Motor neuron (in vitro differentiated cells): ENCODE results near the gene PORCN. TPM values are rescaled to one million over a fixed set of nuclear protein-coding genes. Genes with fewer than 3 reads are reported as not detected.
"Not testable (repeated sequence)": the region's sequence is repeated elsewhere in the genome, so short reads cannot be mapped to it uniquely, and the experiment has no call there.

Experiments
- ATAC-seq, 8 experiments: fragments of 200-7000 bp; cut with Tn5 transposase; replicated peaks in 6 of 8; 2 replicates each; pipeline ENCODE4 v1.8.0; 2021; ENCODE audit warnings: mild to moderate bottlenecking in 8 of 8, moderate library complexity in 8 of 8
- H3K27ac ChIP-seq, 2 donors: fragments of 250-450 bp; sonication (Bioruptor Pico); 2 replicates each; pipeline ENCODE4 v1.9.0; 2021; ENCODE audit warnings: antibody characterized with exemption in 2 of 2, mild to moderate bottlenecking in 2 of 2, moderate library complexity in 1 of 2
- H3K4me1 ChIP-seq, 2 donors: fragments of 250-450 bp; sonication (Bioruptor Pico); replicated peaks in 1 of 2; 2 replicates each; pipeline ENCODE4 v1.6.1; 2021; ENCODE audit warnings: antibody characterized with exemption in 2 of 2, mild to moderate bottlenecking in 2 of 2, moderate library complexity in 1 of 2
- H3K4me3 ChIP-seq, 5 donors: fragments of 250-450 bp; sonication (Bioruptor Pico); 2 replicates each; pipeline ENCODE4 v1.9.0; 2021; ENCODE audit warnings: antibody characterized with exemption in 5 of 5, mild to moderate bottlenecking in 5 of 5, moderate library complexity in 4 of 5
- WGBS, 10 experiments: fragments of 450-650 bp; shearing (Covaris generic); methylation state at CpG; one replicate each; pipeline ENCODE4 v1.0.0; 2022; 5-methylcytosine and 5-hydroxymethylcytosine counted together
- in situ Hi-C, 9 experiments: fragments of 400-800 bp; cut with MboI; loops; one replicate each; pipeline ENCODE4 v1.15.0; 2021; ENCODE audit warnings: low sequenced_read_pairs in 9 of 9, low pct_unique_long_range_greater_than_20kb in 2 of 9; ENCODE audit not compliant: unreplicated experiment in 9 of 9
- total RNA-seq, 8 experiments: library from RNA; unstranded; fragments of 300-600 nt; gene quantifications; 2 replicates each; pipeline versions ENCODE4 v1.2.3 to v1.2.4, GENCODE V29; 2022

Gene PORCN
- total RNA-seq, 8 experiments from 2014 or later = 7.7 to 19.5 (median 14.2) TPM

DNA sequence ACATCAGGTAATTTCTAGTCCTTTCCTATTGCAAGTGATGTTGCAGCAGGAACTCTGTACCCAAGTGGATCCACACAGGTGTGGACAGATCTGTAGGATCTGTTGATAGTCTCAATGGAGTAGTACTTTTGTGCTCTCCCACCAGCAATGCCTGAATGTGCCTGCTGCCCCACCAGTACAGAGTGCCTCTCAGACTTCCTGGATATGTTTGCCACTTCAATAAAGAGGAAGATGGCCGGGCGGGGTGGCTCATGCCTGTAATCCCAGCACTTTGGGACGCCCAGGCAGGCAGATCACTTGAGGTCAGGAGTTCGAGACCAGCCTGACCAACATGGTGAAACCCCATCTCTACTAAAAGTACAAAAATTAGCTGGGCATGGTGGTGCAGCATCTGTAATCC, 10.7 kb downstream of the PORCN start:
- H3K4me1 ChIP-seq, H3K27ac ChIP-seq, ATAC-seq, in situ Hi-C loops, H3K4me3 ChIP-seq: not testable (repeated sequence)
- 60 to 87% (median 80%) methylated on average over 1 to 3 of the region's 4 CpGs; no CpG with 5 or more reads in 7 of the 10 experiments for WGBS, 10 experiments

DNA sequence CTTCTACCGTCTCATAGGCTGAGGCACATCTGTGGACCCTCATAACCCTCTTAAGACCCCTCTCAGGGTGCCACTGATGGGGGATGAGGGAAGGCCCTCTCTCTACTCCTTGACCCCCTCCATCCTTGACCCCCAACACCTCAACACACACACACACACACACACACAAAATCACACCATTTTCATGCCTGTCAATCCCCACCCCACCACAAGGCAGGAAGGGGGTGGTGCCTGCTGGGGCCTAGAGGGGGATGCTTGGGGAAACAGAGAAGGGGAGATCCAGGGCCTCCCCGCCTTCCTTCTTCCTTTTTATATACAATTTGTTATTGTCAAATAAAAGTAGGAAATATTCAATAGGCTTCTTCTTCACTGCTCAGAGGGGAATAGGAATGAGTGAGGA, 11.7 kb downstream of the PORCN start:
- Histone ChIP-seq H3K4me3 (no peak overlapping the region), H3K4me1 (peaks cover 0 to 5% of the 10 kb centered on the region in 2 donors), H3K27ac (no peak overlapping the region)
- 71% methylated on average over 1 of the region's 2 CpGs; no CpG with 5 or more reads in 9 of the 10 experiments for WGBS, 10 experiments
- no peak for ATAC-seq
- in situ Hi-C loops = no loop called here

DNA sequence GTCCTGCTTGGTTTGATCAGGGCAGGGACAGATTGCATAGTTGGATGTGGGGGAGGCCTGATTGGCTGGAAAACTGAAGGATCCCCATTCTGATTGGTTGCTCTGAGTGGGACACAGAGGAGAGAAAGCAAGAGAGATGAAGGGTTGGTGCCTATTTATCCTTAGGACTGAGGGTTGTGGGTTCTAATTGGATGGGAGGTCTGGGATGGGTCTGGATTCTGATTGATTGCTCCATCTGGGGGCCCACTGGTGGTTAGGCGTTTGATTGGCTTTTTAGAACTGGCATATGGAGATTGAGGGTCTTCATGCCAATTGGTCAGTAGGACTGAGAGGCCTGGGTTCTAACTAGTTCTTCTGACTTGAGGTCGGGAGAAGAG, 12.2 kb downstream of the PORCN start:
- peaks cover 0 to 5% of the 10 kb centered on the region in 2 donors for H3K4me1 ChIP-seq
- H3K27ac ChIP-seq = peak overlapping the region; percentile 68 to 91
- peak overlapping the region; percentile 54 to 85 (median 79) for H3K4me3 ChIP-seq
- peak in 5 of 8 experiments; percentile 7 to 73 (median 66) for ATAC-seq
- 31% methylated on average over 1 of the region's 2 CpGs; no CpG with 5 or more reads in 9 of the 10 experiments for WGBS, 10 experiments
- in situ Hi-C loops = no loop called here

DNA sequence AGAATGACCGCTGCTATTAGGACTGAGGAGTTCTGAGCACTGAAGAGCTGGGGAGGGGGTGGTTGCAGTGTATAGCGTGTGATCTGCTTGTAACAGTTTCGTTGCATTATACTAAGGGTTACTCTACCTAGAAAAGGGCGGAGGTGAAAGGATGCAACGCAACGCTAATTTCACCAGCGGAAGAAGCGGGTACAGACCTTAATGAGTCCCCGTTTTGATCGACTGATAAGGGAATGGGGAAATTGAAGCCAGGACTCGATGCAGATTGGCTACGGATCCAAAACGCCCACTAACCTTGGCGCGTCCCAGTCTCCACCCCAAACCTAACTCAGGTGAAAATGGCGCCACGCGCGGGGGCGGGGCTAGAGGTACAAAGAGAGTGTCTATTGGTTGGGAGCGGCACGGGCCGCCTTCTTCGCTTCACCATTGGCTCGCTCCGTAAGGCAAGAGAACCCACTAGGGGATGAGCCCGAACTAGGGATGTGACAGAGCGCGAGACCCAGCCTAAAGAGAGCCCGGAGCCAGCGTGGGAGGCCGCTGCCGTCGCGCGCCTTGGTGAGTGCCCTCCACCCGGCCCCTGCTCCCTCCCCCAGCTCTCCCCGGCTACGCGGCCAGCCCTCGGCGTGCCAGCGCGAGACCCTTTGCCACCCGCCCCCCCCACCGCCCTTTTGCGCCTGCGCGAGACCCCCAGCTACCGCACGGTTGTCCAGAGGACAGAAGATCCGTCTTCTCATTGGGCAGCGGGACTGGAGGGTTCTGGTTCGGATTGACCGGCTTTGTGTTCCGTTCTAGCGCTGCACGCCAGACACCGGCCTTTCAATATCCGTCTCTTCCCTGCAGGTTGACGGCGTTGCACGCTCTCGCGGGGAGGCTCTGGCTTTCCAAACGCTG, 12.8 kb downstream of the PORCN start, which contains the start of gene EBP:
Gene EBP (plus strand): TSS at position 456 of the 891 bp plus-strand sequence. CDS start 1,964 bp downstream, outside the sequence.
- peak within 1 kb of the TSS; percentile 91 to 92 for H3K27ac ChIP-seq
- H3K4me3 ChIP-seq = peak within 1 kb of the TSS; percentile 54 to 85 (median 79)
- ATAC-seq = peak; percentile 91 to 99 (median 96)
- peaks cover 0 to 5% of the 10 kb centered on the region in 2 donors for H3K4me1 ChIP-seq
- 0 to 22% (median 0%) methylated on average over 1 to 13 of the region's 66 CpGs; no CpG with 5 or more reads in 5 of the 10 experiments for WGBS, 10 experiments
- in situ Hi-C loops = no loop called here

DNA sequence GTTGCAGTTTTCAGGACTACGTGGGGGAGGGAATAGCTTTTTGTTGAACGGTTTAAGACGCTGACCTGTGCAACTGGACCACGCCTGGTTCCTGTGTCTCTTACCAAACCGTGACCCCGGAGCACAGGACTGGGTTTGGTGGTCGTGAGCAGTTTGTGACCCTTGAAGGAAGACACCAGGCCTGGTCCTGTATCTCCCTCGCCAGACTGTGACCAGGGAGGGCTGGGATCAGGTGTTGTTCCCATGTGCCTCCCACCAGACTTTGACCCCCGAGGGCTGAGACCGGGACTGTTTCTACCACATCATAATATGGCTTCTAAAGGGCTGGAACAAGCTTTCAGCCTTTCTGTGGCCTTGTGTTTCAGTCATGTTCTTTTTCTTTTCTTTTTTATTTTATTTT, 13.5 kb downstream of the PORCN start:
- ATAC-seq = no peak
- Histone ChIP-seq H3K27ac (peak overlapping the region; percentile 91 to 92), H3K4me3 (peak overlapping the region; percentile 54 to 85 (median 79)), H3K4me1 (peaks cover 0 to 5% of the 10 kb centered on the region in 2 donors)
- 0 to 7% (median 0%) methylated on average over 2 to 3 of the region's 10 CpGs; no CpG with 5 or more reads in 7 of the 10 experiments for WGBS, 10 experiments
- in situ Hi-C loops = no loop called here

DNA sequence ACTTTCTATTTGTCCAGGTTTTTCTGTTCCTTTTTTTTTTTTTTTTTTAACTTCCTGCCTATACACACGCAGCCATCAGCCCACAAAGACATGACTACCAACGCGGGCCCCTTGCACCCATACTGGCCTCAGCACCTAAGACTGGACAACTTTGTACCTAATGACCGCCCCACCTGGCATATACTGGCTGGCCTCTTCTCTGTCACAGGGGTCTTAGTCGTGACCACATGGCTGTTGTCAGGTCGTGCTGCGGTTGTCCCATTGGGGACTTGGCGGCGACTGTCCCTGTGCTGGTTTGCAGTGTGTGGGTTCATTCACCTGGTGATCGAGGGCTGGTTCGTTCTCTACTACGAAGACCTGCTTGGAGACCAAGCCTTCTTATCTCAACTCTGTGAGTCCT, 14.9 kb downstream of the PORCN start:
- in situ Hi-C loops = no loop called here
- WGBS, 10 experiments = 54 to 100% (median 88%) methylated on average over 2 to 5 of the region's 12 CpGs; no CpG with 5 or more reads in 6 of the 10 experiments
- ATAC-seq = no peak

DNA sequence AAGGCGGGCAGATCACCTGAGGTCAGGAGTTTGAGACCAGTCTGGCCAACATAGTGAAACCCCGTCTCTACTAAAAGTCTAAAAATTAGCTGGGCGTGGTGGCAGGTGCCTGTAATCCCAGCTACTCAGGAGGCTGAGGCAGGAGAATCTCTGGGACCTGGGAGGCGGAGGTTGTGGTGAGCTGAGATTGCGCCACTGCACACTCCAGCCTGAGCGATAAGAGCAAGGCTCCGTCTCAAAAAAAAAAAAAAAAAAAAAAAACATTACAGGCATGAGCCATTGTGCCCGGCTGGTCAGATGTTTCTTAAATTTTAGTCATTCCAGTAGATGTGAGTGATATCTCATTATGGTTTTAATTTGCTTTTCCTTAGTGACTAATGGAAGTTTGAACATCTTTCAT, 17.1 kb downstream of the PORCN start:
- H3K4me3 ChIP-seq, H3K27ac ChIP-seq, in situ Hi-C loops, ATAC-seq, H3K4me1 ChIP-seq: not testable (repeated sequence)
- WGBS, 10 experiments = 43 to 100% (median 67%) methylated on average over 1 to 7 of the region's 8 CpGs; no CpG with 5 or more reads in 5 of the 10 experiments

More for the DNA sequence above, 14.9 kb downstream of the PORCN start:
- H3K27ac ChIP-seq = no peak overlapping the region
- no peak overlapping the region for H3K4me3 ChIP-seq
- peaks cover 0 to 5% of the 10 kb centered on the region in 2 donors for H3K4me1 ChIP-seq

DNA sequence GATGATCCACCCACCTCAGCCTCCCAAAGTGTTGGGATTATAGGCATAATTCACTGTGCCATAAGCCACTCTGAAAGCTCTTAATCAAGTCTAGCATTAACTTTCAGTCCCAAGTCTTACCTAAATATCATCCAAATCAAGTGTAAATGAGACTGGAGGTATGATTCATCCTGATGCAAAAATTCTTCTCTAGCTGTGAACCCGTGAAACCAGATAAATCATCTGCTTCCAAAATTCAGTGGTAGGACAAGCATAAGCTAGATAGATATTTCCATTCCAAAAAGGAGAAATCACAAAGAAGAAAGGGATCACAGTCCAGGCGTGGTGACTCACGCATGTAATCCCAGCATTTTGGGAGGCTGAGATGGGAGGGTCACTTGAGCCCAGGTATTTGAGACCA, 21.9 kb downstream of the PORCN start:
- Histone ChIP-seq H3K27ac (no peak overlapping the region), H3K4me1 (no peaks in the 10 kb centered on the region), H3K4me3 (no peak overlapping the region)
- in situ Hi-C loops = no loop called here
- 0 to 70% (median 68%) methylated on average over 1 to 3 of the region's 3 CpGs; no CpG with 5 or more reads in 7 of the 10 experiments for WGBS, 10 experiments
- ATAC-seq = peak in 2 of 8 experiments; percentile 33

DNA sequence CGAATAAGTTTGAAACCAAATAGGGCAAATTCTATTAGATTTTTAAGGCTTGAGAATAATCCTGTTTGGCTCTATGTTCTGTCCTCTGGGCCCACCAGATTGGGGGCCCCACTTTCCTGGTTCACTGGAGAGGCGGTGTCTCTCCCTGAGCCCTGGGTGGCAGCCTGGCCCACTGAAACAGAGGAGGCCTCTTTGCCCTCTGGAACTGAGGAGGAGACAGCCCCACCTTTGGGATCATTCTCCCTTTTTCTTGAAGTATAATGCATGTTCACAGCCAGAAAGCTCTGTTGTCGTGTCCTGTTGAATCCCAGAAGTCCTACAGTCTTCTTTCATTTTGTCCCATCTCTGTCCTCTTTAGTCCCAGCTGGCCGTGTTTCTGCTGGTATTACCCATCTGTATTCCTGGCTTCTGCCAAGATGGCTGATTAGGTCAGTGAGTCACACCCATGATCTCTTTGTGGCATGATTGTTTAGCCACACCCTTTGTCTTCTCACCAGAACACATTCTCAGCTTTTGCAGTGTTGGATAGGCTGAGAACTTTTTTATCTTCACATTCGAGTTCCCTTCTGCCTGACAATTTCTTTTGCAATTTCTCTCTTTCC, 22.7 kb downstream of the PORCN start:
- Histone ChIP-seq H3K27ac (no peak overlapping the region), H3K4me3 (no peak overlapping the region), H3K4me1 (no peaks in the 10 kb centered on the region)
- peak in 3 of 8 experiments; percentile 84 to 89 (median 84) for ATAC-seq
- 0 to 100% (median 65%) methylated on average over 1 to 3 of the region's 5 CpGs; no CpG with 5 or more reads in 2 of the 10 experiments for WGBS, 10 experiments
- in situ Hi-C loops = no loop called here

DNA sequence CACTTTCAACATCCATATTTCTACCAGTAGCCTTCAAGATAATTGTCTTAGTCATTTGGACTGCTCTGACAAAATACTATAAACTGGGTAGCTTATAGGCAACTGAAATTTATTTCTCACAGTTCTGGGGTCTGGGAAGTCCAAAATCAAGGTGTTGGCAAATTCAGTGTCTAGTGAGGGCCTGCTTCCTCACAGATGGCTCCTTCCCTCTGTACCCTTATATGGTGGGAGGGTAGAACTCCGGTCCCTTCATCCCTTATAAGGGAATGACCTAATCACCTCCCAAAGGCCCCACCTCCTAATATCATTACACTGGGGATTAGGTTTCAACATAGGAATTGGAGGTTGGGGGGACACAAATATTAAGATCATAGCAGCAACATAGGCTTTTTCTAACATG, 23.4 kb downstream of the PORCN start:
- in situ Hi-C loops = no loop called here
- H3K27ac ChIP-seq = no peak overlapping the region
- peak in 2 of 8 experiments; percentile 8 to 15 for ATAC-seq

DNA sequence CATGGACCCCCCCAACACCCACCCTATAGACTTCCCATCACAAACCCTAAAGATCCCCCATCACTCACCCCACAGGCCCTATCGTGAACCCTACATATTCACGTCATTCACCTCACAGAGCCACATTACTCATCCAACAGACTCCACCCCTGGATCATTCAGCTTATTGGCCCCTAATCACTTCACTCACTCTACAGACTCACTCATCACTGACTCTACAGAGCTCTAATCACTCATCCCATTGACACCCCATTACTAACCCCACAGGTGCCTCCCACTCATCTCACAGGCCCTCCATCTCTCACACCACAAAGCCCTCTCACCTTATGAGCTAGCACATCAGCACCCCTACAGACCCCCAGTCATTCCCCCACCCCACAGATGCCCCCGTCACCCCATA, 24.4 kb downstream of the PORCN start:
- ATAC-seq = no peak
- H3K27ac ChIP-seq = no peak overlapping the region
- no peaks in the 10 kb centered on the region for H3K4me1 ChIP-seq
- in situ Hi-C loops = no loop called here
- H3K4me3 ChIP-seq = no peak overlapping the region
- no CpG with 5 or more reads among the region's 3 CpGs for WGBS, 10 experiments

More for the DNA sequence above, 23.4 kb downstream of the PORCN start:
- Histone ChIP-seq H3K4me1 (no peaks in the 10 kb centered on the region), H3K4me3 (no peak overlapping the region)
- 60 to 100% methylated on average over 1 of the region's 1 CpG; no CpG with 5 or more reads in 8 of the 10 experiments for WGBS, 10 experiments

DNA sequence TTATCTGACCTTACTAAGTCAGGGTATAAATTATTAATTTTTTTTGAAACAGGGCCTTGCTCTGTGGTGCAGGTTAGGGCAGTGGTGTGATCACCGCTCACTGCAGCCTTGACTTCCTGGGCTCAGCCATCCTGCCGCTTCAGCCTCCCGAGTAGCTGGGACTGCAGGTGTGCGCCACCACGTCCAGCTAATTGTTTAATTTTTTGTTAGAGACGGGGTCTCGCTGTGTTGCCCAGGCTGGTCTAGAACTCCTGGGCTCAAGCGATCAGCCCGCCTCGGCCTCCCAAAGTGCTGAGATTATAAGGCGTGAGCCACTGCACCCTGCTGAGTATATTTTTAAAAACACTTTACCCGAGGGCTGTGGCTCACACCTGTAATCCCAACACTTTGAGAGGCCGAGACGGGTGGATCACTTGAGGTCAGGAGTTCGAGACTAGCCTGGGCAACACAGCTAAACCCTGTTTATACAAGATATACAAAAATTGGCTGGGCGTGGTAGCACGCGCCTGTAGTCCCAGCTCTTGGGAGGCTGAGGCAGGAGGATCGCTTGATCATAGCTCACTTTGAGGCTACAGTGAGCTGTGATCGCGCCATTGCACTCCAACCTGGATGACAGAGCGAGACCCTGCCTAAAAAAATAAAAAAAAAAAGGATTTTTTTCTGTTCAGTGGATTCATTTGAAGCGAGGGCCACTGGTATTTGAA, 30.0 kb downstream of the PORCN start:
- Histone ChIP-seq H3K27ac (peak overlapping the region; percentile 86 to 88), H3K4me3 (peak overlapping the region in 4 of 5 donors; percentile 8 to 54 (median 36)), H3K4me1 (peaks cover 3 to 8% of the 10 kb centered on the region in 2 donors)
- WGBS, 10 experiments = 53 to 77% methylated on average over 3 to 15 of the region's 23 CpGs; no CpG with 5 or more reads in 8 of the 10 experiments
- in situ Hi-C loops = no loop called here
- ATAC-seq = no peak
